GM21529 (cell line): ENCODE measurements around the gene ELMOD1.

Experiments
- ATAC-seq: cut with Tn5 transposase; IDR thresholded peaks from one replicate; pipeline ENCODE4 v1.9.1; 2021; ENCODE audit not compliant: unreplicated experiment

ELMOD1 gene

DNA sequence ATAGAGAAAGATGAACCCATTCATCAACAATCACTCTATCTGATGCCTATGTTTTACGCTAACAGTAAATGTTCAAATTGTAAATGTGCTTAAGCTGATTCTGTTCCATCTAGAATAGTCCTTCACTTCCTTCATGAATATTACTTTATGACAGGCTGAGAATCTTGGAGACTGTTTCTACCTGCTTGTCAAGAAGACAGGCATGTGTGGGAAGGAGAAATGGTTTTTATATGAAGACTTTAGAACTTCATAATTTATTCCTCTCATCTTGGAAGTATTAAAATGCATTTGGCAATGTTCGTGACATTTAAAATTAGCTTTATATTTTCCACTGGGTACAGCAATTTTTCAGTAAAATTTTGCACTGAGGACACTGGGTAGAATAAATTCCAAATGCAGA is 41.0 kb downstream of the ELMOD1 start:
- no peak for ATAC-seq

DNA sequence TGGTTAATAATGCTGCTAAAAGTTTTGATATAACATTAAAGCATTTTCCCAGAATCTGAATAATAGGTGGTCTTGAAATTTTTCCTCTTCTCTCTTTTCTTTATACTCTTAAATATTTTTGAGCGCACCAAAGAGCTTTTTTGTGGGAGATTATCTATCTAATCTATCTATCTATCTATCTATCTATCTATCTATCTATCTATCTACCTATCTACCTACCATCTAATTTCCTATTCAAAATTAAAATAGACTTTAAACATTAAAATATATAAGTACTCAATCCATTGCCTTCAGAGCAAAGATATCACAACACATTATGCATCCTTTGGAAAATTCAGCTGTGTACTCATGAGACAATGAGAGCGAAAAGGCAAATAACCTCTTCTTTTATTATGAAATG is 55.8 kb downstream of the ELMOD1 start:
- no peak for ATAC-seq

DNA sequence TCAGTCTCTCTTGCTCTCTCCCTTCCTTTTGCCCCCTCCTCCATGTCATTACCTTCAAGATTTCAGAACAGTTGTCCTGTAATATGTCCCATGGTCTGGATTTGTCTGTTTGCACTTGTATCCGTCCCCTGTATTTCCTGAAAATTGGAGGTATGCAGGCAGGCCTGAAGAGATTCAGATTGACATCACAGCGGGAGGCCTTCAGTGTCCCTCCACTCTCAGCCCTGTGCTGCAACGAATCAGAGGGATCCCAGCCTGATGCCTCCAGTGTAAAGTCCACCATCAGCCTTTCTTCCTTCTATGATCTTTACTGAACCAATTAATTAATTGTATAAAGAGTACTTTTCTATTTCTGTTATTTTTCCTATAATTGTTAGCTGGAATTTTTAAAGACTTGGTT is 57.3 kb downstream of the ELMOD1 start:
- no peak for ATAC-seq

GRCh38 chr11:107651672-107652071 is 60.7 kb downstream of the ELMOD1 start:
- no peak for ATAC-seq

GRCh38 chr11:107653076-107653475 is 62.1 kb downstream of the ELMOD1 start:
- no peak for ATAC-seq

DNA sequence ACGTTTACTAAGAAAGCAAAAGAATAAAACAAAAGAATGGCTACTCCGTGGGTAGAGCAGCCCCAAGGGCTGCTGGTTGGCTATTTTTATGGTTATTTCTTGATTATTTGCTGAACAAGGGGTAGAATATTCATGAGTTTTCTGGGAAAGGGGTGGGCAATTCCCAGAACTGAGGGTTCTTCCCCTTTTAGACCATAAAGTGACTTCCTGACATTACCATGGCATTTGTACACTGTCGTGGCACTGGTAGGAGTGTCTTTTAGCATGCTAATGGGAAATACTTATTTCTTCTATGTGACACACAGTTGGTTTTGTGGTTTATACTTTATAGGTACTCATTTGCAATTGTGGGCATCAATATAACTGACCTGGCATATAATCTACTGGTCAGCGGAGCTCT is 64.7 kb downstream of the ELMOD1 start:
- ATAC-seq = no peak

DNA sequence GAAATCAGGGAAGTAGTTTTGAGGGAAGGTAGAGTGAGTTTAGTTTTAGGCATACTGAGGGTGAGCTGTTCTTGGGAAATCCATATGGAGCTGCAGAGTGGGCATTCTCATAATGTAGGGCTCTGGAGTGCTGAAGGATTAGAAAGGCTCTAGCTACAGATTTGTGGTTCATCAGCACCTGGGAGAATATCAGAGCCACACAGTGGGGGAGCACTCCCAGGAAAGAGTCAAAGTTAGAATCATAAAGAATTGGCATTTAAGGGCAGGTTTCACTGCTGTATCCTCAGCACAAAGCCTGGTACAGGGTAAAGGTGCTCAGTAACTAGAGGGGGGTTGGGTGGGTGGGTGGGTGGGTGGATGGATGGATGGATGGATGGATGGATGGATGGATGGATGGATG is 68.4 kb downstream of the ELMOD1 start:
- no peak for ATAC-seq

DNA sequence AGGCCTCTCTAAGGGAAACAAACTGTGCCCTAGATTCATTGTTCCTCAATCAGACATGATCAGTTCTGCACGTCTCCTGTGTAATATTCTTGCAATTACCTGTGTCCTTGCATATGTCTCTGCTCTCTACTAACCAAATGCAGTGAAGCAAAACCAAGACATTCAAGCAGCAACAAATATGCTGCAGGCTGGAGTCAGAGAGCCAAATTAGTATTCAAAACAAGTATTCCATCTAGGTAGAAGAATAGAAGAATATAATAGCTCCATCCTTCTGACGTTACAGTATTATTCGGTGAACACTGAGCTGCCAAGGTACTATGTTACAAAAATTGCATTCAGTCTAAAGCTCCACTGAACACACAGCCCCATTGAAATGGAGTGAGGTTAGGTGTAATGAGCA is 69.1 kb downstream of the ELMOD1 start:
- no peak for ATAC-seq

DNA sequence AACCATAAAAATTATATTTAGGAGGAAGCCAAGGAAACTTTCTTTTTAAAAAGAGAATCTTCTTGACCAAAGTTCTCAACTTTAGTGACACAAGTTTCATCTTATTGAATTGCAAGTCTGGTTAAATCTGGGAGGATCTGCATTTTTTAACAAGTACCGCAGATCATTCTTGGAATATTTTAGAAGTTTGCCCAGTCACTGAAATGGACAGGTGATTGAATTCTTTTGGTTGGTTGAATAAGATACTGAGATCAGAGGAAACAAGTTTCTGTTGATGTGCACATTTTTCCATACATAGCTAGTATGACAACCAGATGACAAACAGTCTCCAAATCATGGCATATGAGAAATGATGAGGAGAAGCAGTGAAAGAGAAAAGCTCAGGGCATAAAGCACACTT is 70.7 kb downstream of the ELMOD1 start:
- no peak for ATAC-seq

GRCh38 chr11:107665018-107665417 is 74.1 kb downstream of the ELMOD1 start:
- ATAC-seq = no peak

DNA sequence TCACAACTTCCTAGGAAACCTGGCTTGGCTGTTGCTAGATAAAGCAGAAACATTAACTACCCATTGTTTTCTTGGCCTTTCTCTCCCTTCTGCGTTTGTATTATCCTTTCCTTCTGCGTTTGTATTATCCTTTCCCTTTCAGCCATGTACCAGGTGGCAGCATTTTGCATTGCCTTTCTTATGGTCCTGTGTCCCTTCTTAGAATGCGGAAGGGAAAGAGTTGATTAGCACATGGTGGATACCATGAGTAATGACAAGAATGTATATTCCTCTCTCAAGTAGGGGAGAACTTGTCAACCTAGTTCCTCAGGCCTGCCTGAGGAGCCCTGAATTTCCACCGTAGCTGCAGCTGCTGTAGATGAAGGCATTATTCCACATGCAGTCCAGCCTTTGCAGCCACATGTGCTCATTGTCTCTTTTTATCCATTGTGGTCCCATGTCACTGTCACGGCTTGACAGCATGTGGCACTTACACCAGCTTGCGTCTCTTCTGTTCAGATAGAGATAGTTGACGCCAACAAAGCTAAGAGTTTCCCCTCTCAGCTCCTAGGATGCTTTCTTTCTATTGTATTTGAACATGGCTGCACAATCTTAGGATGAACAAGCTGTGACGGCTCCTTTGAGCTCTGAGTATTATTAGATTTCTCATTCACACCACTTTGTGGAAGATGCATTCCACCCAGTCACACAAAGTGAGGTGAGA is 76.1 kb downstream of the ELMOD1 start:
- no peak for ATAC-seq

DNA sequence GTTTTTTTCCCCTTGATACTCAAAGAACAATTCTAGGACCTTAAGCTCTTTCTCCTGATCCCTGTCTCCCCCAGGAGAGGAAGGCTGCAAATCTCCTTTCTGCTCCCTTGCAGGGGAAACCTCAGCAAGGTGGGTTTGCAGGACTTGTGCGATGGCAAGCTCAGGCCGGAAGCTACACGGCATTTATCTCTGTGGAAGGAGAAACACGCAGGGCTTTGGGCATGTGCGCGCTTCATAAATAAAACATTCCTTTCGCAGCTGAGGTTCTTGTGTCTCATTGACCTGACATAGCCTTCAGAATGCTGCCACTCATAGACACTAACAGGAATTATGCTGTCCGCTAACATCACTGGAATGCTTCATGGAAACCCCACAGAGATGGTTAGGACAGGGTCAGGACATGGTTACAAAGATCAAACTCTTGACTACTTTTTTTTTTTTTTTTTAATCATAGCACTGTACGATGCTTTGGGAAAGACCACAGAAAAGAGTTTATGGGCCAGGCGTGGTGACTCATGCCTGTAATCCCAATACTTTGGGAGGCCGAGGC is 78.3 kb downstream of the ELMOD1 start:
- no peak for ATAC-seq

- no peak for ATAC-seq
Measured at GRCh38 chr11:107669893-107670601, 79.1 kb downstream of the ELMOD1 start.

- no peak for ATAC-seq
Measured at GRCh38 chr11:107675902-107676301, 85.0 kb downstream of the ELMOD1 start.

GRCh38 chr11:107676336-107677057 is 85.5 kb downstream of the ELMOD1 start:
- no peak for ATAC-seq

- no peak for ATAC-seq
Measured at GRCh38 chr11:107677924-107678631, 87.1 kb downstream of the ELMOD1 start.

DNA sequence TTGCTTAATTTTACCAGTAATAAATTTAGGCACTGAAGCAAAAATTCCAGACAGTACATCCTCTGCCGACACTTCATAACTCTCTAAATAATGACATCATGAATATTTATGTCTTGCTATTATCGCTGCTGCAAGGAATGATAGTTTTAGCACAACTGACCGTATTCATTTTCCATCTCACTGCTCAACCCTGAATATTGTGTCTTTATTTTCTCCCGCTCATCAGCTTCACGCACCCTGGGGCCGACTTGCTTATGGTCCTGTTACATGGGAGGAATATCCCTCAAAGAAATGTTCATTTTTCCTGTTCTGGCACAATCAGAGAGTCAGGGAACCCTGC is 87.7 kb downstream of the ELMOD1 start:
- ATAC-seq = no peak

DNA sequence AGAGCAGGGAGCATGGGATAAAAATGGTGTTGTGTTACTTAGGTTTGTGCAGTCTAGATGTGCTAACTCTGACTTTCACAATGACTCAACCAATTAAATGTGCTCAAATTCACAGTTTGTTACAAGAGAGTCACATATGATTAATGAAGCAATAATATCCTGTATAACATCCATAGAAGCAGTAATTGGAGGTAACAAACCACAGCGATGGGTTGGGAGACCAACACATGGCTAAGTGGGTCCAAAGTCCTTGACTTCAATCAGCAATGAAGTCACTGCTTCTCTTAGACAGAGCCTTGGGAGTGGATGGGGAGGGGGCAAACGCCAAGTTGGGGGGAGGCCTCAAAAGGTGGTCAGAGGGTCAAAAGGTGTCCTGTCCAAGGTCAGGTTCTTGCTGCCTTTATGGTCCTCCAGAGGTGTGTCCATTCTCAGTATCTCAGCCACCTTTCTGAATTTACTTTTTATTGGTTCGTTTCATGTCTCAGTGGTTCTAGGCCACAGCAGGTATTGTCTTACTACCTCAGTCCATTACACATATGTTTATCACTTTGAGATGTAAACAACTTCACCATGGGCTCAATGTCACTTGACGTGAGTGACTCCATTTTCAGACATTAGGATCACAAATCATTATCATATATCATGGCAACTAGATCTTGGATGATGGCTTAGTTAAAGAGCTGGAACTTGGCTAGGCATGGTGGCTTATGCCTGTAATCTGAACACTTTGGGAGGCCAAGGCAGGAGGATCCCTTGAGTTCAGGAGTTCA is 88.5 kb downstream of the ELMOD1 start:
- ATAC-seq = no peak

- no peak for ATAC-seq
Measured at GRCh38 chr11:107682171-107682570, 91.2 kb downstream of the ELMOD1 start.

DNA sequence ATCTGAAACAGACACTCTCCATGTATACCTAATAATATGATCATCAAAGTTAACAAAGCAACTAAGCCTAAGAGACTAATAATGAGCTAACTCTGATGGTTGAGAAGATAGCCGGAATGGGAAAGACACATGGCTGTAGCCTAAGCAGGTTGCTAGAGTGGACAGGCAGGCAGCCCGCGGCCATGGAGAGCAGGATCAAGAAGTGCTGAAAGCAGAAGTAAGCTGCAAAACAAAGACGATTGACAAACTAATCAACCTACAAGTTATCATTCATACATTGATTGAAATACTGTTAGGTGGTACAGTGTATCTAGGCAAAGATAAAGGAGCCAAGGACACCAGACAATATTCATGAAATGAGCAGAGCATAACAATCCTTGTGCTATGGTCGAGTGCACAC is 91.6 kb downstream of the ELMOD1 start:
- no peak for ATAC-seq

DNA sequence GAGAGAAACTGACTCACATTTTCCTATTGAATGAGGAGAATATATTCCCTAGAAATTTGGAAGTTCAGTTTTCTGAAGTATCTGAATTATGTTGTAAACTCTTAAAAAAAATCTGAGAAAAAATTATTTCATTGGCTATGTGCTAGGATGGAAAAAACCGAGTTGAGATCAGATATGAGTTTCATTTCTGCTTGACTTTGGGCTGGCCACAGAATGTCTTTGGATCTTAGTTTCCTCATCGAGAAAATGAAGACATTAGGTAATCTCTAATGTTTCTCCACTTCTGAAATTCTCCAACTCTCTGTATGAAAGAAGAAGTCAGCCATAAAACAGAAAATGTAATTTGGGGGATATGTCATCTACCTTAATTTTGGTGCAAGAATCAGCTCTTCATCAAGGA is 92.1 kb downstream of the ELMOD1 start:
- ATAC-seq = no peak
